ENCODE results near the gene TWNK.

Gene TWNK

DNA sequence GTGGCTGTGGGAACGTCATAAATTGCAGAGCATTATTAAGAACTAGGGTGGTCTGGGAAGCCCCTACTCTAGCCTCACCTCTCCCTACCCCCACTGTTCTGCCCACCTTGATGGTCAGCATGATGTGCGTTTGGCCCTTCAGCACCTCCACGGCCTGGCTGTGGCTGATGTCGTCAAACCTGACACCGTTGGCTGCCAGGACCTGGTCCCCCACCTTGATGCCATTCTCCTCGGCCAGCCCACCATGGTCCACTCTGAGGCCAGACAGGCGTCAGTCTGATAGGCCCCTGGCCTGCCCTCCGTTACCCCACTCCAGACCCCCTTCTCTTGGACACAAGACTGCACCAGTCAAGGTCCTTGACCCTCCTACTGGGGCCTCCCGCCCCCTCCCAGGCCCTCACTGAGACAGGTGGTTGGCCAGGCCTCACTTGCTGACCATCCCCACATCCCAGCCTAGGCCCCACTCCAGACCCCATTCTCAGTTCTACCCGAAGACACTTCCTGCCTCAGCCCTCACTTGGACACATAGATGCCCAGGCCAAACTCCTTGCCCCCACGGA lies 34.4 kb downstream of the TWNK start:
- no peak overlapping the region for H3K27ac ChIP-seq (ENCODE audit: low read length)
- H3K9ac ChIP-seq (ENCODE audit: low read length in 2 of 2), result no peak overlapping the region
- no peaks in the 10 kb centered on the region for H3K9me3 ChIP-seq (ENCODE audit: control insufficient read depth in 2 of 2, low read length in 2 of 2)
- H3K27me3 ChIP-seq (ENCODE audit: control insufficient read depth in 1 of 2, insufficient read depth in 2 of 2, low read length in 2 of 2), result peaks cover 8 to 21% of the 10 kb centered on the region in 2 donors
- H3K36me3 ChIP-seq (ENCODE audit: control insufficient read depth in 2 of 2, insufficient read depth in 2 of 2, low read length in 2 of 2), result no peaks in the 10 kb centered on the region
- H3K4me3 ChIP-seq (ENCODE audit: low read length in 2 of 2), result no peak overlapping the region
- peaks cover 3% of the 10 kb centered on the region for H3K4me1 ChIP-seq (ENCODE audit: control insufficient read depth, insufficient read depth, low read length)

GRCh38 chr10:101022967-101023705 lies 35.8 kb downstream of the TWNK start:
- H3K36me3 ChIP-seq (ENCODE audit: control insufficient read depth in 2 of 2, insufficient read depth in 2 of 2, low read length in 2 of 2), result no peaks in the 10 kb centered on the region
- no peak overlapping the region for H3K4me3 ChIP-seq (ENCODE audit: low read length in 2 of 2)

DNA sequence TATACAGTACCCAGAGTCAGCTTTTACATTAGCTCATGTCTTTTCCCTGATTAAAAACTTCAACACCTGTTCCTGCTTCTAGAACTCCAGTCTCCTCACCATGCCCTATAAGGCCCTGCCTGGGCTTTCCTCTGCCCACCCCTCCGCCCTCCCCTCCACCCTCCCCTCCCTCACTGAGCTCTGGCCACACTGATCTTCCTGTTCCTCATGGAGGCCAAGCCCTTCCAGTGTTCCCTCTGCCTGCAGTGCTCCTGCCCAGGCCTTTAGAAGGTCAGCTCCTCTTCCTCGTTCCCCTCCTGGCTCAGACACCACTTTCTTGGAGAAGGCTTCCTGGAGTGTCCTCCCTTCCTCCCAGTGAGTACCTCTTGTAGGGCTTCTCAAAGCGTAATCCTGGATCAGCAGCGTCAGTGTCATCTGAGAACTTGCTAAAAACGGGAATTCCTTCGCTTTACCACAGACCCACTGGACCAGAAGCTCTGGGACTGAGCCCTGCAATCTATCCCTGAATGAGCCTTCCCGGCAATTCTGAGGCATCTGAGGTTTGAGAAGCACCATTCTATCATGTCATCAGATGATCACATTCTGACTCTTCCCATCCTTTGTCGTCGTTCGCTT lies 39.9 kb downstream of the TWNK start:
- Histone ChIP-seq H3K9ac (ENCODE audit: low read length in 2 of 2) (no peak overlapping the region), H3K27me3 (ENCODE audit: control insufficient read depth in 1 of 2, insufficient read depth in 2 of 2, low read length in 2 of 2) (peaks cover 3 to 9% of the 10 kb centered on the region in 2 donors), H3K4me1 (ENCODE audit: control insufficient read depth, insufficient read depth, low read length) (peaks cover 14% of the 10 kb centered on the region), H3K27ac (ENCODE audit: low read length) (no peak overlapping the region), H3K36me3 (ENCODE audit: control insufficient read depth in 2 of 2, insufficient read depth in 2 of 2, low read length in 2 of 2) (no peaks in the 10 kb centered on the region), H3K9me3 (ENCODE audit: control insufficient read depth in 2 of 2, low read length in 2 of 2) (no peaks in the 10 kb centered on the region), H3K4me3 (ENCODE audit: low read length in 2 of 2) (no peak overlapping the region)

More at GRCh38 chr10:101022967-101023705, 35.8 kb downstream of the TWNK start:
- no peak overlapping the region for H3K9ac ChIP-seq (ENCODE audit: low read length in 2 of 2)
- no peaks in the 10 kb centered on the region for H3K9me3 ChIP-seq (ENCODE audit: control insufficient read depth in 2 of 2, low read length in 2 of 2)
- peaks cover 3% of the 10 kb centered on the region for H3K4me1 ChIP-seq (ENCODE audit: control insufficient read depth, insufficient read depth, low read length)
- H3K27me3 ChIP-seq (ENCODE audit: control insufficient read depth in 1 of 2, insufficient read depth in 2 of 2, low read length in 2 of 2), result peaks cover 8 to 18% of the 10 kb centered on the region in 2 donors
- H3K27ac ChIP-seq (ENCODE audit: low read length), result no peak overlapping the region

GRCh38 chr10:101028446-101029337 lies 41.3 kb downstream of the TWNK start:
- Histone ChIP-seq H3K27me3 (ENCODE audit: control insufficient read depth in 1 of 2, insufficient read depth in 2 of 2, low read length in 2 of 2) (peaks cover 3 to 9% of the 10 kb centered on the region in 2 donors), H3K9me3 (ENCODE audit: control insufficient read depth in 2 of 2, low read length in 2 of 2) (no peaks in the 10 kb centered on the region), H3K9ac (ENCODE audit: low read length in 2 of 2) (no peak overlapping the region), H3K4me3 (ENCODE audit: low read length in 2 of 2) (no peak overlapping the region), H3K4me1 (ENCODE audit: control insufficient read depth, insufficient read depth, low read length) (peaks cover 26% of the 10 kb centered on the region), H3K27ac (ENCODE audit: low read length) (no peak overlapping the region), H3K36me3 (ENCODE audit: control insufficient read depth in 2 of 2, insufficient read depth in 2 of 2, low read length in 2 of 2) (no peaks in the 10 kb centered on the region)

- no peak overlapping the region for H3K4me3 ChIP-seq (ENCODE audit: low read length in 2 of 2)
- peaks cover under 1% of the 10 kb centered on the region in 2 donors for H3K36me3 ChIP-seq (ENCODE audit: control insufficient read depth in 2 of 2, insufficient read depth in 2 of 2, low read length in 2 of 2)
- peaks cover 3 to 9% of the 10 kb centered on the region in 2 donors for H3K27me3 ChIP-seq (ENCODE audit: control insufficient read depth in 1 of 2, insufficient read depth in 2 of 2, low read length in 2 of 2)
- H3K27ac ChIP-seq (ENCODE audit: low read length), result no peak overlapping the region
- no peak overlapping the region for H3K9ac ChIP-seq (ENCODE audit: low read length in 2 of 2)
- peaks cover 26% of the 10 kb centered on the region for H3K4me1 ChIP-seq (ENCODE audit: control insufficient read depth, insufficient read depth, low read length)
- no peaks in the 10 kb centered on the region for H3K9me3 ChIP-seq (ENCODE audit: control insufficient read depth in 2 of 2, low read length in 2 of 2)
Measured at GRCh38 chr10:101029520-101030295, 42.4 kb downstream of the TWNK start.

DNA sequence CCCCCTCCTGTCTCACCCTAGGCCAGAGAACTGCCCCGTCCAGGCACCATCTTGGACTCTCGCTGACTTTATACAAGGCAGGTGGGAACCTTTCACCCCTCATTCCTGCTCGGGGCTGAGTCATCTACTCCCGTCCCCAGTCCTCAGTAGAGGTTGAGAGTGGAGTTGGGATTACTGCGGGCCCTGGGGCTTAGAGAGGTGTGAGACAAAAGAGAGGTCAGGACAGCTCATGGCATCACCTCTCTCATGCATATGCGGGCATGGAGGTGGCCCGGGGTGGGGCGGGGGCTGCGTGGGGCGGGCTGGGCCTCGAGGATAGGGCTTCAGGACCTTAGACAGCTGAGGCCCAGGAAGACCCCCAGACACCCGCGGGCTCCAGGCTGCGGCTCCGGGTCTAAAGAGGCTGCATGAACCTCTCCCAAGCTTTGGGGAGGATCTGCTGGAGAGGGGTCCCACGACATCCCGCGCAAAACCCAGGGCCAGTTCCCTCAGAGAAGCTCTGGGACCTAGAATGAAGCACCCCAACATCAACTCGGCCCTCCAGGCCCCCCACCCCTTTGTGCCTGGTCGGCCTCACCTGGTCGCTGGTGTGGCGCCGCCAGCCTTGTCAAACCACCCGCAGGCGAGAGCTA lies 43.3 kb downstream of the TWNK start:
- Histone ChIP-seq H3K27ac (ENCODE audit: low read length) (no peak overlapping the region), H3K4me3 (ENCODE audit: low read length in 2 of 2) (peak overlapping the region; percentile 89 to 91), H3K9ac (ENCODE audit: low read length in 2 of 2) (peak overlapping the region; percentile 42 to 67), H3K27me3 (ENCODE audit: control insufficient read depth in 1 of 2, insufficient read depth in 2 of 2, low read length in 2 of 2) (peaks cover 3 to 9% of the 10 kb centered on the region in 2 donors), H3K36me3 (ENCODE audit: control insufficient read depth in 2 of 2, insufficient read depth in 2 of 2, low read length in 2 of 2) (peaks cover 7 to 8% of the 10 kb centered on the region in 2 donors), H3K9me3 (ENCODE audit: control insufficient read depth in 2 of 2, low read length in 2 of 2) (no peaks in the 10 kb centered on the region), H3K4me1 (ENCODE audit: control insufficient read depth, insufficient read depth, low read length) (peaks cover 26% of the 10 kb centered on the region)

- Histone ChIP-seq H3K36me3 (ENCODE audit: control insufficient read depth in 2 of 2, insufficient read depth in 2 of 2, low read length in 2 of 2) (peaks cover 12 to 14% of the 10 kb centered on the region in 2 donors), H3K4me3 (ENCODE audit: low read length in 2 of 2) (peak within 1 kb of the TSS; percentile 89 to 91), H3K9me3 (ENCODE audit: control insufficient read depth in 2 of 2, low read length in 2 of 2) (no peaks in the 10 kb centered on the region), H3K27ac (ENCODE audit: low read length) (peak within 1 kb of the TSS; percentile 94), H3K9ac (ENCODE audit: low read length in 2 of 2) (peak within 1 kb of the TSS; percentile 67 to 76), H3K27me3 (ENCODE audit: control insufficient read depth in 1 of 2, insufficient read depth in 2 of 2, low read length in 2 of 2) (peaks cover 3 to 9% of the 10 kb centered on the region in 2 donors), H3K4me1 (ENCODE audit: control insufficient read depth, insufficient read depth, low read length) (peaks cover 26% of the 10 kb centered on the region)
Measured at GRCh38 chr10:101031128-101031795, 43.9 kb downstream of the TWNK start, which contains the start of the genes PDZD7 and SFXN3. PDZD7 (minus strand) TSS chr10:101031129; CDS start chr10:101030219, 910 bp downstream. SFXN3 (plus strand) TSS chr10:101031234; CDS start chr10:101034695, 3,461 bp downstream.

DNA sequence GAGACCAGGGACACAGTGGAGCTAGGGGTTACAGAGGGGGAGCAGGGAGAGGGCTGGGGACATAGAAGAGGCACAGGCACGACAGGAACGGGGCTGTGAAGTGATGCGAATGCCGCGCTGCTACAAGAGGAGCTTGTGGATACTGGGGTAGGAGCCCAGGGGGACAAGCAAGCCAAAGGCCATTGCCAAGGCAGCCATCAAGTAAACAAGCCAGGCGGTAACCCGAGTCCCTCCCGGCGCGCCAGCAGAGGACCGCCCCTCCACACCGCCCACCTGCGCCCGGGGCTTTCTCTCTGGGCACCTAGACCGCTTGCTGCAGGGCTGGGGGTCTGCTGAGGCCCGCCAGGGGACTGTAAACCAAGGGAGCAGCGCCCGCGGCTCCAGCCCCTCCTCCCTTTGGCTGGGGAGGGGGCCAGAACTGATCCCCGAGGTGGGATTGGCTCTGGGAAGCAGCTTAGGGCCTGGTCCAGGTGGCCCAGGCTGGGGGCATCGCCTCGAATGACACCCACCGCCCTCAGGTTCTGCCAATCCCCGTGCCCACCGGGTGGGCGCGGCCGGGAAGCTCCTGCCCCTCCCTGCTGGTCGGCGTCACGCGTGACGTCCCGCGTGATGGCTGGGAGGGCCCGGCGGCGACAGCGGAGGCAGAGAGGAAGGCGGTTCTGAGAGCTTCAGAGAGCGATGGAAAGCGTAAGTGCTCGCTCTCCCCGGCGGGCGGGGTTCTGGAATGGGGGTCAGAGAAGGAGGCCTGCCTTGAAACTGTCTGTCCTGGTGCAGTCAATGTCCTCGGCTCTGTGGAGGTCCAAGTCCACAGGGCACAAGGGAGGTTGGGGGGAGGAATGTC lies 44.7 kb downstream of the TWNK start:
- H3K36me3 ChIP-seq (ENCODE audit: control insufficient read depth in 2 of 2, insufficient read depth in 2 of 2, low read length in 2 of 2), result peaks cover 20 to 21% of the 10 kb centered on the region in 2 donors
- peak overlapping the region; percentile 67 to 76 for H3K9ac ChIP-seq (ENCODE audit: low read length in 2 of 2)
- peaks cover 26% of the 10 kb centered on the region for H3K4me1 ChIP-seq (ENCODE audit: control insufficient read depth, insufficient read depth, low read length)
- peak overlapping the region; percentile 94 for H3K27ac ChIP-seq (ENCODE audit: low read length)
- H3K9me3 ChIP-seq (ENCODE audit: control insufficient read depth in 2 of 2, low read length in 2 of 2), result no peaks in the 10 kb centered on the region
- peak overlapping the region; percentile 89 to 91 for H3K4me3 ChIP-seq (ENCODE audit: low read length in 2 of 2)
- peaks cover 3 to 9% of the 10 kb centered on the region in 2 donors for H3K27me3 ChIP-seq (ENCODE audit: control insufficient read depth in 1 of 2, insufficient read depth in 2 of 2, low read length in 2 of 2)

Data from stomach smooth muscle (tissue), 2 donors.